Colon (tissue), 2 donors: Measurements from ENCODE around the gene GDAP1L1.

Experiments
- FAIRE-seq: peaks from 2 replicates; lab custom pipeline; 2012; peaks lifted over from hg19 to GRCh38; lab: Jason Lieb, UNC
- donor health status: control.
- donor health status: control.

GDAP1L1 gene

DNA sequence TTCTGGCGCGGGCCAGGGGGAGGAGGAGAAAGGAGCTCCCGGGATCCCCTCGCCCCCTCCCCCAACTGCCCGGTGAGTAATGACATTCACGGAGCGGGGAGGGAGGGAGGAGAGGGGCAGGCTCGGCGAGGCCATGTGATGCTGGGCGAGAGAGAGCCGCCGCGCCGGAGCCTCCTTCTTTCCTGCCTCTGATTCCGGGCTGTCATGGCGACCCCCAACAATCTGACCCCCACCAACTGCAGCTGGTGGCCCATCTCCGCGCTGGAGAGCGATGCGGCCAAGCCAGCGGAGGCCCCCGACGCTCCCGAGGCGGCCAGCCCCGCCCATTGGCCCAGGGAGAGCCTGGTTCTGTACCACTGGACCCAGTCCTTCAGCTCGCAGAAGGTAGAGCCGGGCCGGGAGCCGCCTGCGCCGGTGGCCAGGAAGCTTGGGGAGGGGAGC is at the start of gene GDAP1L1:
TSS of gene GDAP1L1 (plus strand) at position 178 of the 441 bp plus-strand sequence. CDS start at position 205, 27 bp downstream.
- no peak for FAIRE-seq

DNA sequence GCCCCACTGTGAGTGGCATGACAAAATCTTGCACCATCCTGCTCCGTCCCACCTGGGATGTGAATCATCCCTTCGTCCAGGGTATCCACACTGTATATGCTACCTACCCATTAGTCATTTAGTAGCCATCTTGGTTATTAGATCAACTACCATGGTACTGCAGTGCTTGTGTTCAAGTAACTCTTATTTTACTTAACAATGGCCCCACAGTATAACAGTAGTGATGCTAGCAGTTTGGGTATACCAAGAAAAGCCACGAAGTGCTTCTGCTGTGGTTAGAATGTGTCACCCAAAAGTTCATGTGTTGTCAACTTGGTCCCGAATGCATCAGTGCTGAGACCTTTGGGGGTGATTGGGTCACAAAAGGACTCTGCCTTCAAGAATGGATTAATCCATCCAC is 48.2 kb upstream of the GDAP1L1 start:
- no peak for FAIRE-seq

DNA sequence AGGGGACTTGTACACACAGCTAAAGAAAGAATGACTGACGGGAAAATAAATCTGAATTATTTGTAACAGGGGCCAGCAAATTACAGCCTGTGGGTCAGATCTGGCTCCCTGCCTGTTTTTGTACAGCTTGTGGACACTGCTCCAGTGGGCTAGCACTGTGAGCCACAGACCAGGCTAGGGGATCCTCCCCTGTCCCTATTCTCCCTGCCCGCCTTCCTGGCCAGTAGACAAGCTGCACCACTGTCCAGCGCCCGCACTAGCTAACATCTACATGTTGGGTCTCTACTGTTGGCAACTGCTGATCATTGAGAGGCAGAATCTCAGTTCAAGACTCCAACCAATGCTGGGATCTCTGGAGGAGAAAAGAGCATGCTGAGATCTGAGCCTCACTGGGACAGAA is 47.2 kb upstream of the GDAP1L1 start:
- FAIRE-seq: no peak

DNA sequence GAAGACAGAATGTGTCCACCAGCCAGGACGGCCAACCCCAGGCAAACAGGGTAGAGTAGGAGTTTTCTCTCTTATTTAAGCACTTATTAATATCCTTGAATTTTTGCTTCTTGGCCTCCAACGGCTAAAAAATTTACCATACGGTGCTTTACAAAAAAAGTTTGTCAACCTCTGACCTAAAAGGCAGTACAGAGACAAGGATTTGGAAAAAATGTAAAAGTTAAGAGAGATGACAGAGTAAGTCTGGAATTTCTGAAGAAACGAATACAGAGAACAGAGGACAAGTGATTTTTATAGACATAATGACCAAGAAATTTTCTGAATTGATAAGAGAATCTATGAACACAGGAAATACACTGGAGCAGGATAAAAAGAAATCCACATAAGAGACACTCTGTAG is 46.7 kb upstream of the GDAP1L1 start:
- FAIRE-seq: no peak

DNA sequence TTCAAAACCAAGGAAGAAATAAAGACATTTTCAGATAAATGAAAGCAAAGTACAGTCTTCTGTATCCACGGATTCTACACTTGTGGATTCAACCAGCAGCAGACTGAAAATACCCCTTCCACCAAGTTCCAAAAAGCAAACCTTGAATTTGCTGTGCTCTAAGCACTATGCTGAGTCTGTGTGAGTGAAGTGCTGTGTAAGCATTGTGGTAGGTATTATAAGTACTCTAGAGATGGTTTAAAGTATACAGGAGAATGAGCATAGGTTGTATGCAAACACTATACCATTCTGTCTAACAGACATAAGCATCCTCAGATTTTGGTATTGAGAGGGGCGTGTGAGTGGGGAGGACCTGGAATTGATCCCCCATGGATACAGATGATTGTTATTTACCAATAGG is 46.1 kb upstream of the GDAP1L1 start:
- FAIRE-seq: no peak

DNA sequence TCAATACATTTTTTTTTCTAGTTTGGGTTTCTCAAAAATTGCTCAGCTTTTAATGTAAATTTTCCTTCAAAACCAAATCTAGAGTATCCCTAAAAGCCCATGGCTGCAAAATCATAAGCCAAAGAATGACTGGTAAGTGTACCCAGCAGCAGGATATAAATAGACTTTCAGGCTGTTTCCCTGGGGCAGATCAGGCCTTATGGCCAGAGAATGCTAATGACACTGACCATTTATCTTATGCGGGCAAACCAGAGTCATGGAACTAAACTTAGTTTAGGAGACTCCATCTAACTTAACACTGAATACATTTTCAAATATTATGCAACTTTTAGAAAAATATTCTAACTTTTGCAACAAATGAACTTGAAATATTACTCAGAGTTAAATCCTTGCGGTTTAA is 43.9 kb upstream of the GDAP1L1 start:
- no peak for FAIRE-seq

DNA sequence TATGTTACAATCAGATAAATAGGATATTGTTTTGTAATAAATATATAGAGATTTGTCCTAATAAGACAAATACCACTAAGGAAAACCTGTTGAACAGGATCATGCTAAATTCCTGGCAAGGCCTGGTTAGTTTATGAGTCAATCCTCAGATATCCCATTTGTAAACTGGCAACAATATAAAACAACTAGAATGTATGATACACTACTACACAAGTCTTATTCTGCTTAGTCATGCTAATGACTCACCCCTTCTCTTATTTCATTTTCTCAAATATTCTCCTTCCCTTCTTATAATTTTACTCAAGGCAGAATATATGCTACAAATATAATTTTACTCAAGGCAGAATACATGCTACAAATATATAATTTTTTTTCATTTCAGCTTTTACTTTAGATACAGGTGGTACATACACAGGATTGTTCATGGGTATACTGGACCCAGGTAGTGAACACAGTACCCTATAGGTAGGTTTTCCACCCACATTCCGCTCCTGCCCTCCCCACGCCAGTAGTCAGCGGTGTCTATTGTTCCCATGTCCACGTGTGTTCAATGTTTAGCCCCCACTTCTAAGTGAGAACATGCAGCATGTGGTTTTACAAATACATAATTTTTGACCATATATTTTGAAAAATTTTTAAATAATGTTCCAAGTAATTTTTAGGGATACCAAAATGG is 42.8 kb upstream of the GDAP1L1 start:
- FAIRE-seq: no peak

DNA sequence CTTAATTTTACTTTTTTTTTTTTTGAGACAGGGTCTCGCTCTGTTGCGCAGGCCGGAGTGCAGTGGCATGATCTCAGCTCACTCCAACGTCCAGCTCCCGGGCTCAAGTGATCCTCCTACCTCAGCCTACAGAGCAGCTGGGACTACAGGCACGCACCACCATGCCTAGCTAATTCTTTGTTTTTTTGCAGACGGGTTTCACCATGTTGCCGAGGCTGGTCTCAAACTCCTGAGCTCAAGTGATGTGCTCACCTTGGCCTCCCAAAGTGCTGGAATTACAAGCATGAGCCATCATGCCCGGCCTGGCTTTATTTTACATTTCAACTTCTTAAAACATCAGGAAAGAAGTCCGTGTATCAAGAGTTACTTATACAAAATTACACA is 42.3 kb upstream of the GDAP1L1 start:
- no peak for FAIRE-seq

DNA sequence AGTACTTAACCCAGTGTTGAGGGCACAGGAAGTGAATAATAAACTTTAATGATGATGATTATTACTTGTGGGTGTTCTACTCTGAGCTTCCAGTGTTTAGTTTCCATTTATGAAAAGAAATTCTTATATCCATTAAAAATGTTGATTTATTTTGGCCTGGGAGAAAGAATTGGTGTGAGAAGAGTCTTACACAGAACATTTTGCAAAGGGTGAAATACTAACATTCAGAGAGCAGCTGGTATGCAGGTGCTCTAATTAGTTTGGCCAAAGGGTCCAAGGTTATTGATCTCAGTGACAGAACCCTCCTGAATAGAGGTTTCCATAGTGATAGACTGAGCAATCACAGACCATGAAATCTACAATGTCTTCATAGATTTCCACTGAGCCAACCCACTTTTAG is 41.0 kb upstream of the GDAP1L1 start:
- no peak for FAIRE-seq

DNA sequence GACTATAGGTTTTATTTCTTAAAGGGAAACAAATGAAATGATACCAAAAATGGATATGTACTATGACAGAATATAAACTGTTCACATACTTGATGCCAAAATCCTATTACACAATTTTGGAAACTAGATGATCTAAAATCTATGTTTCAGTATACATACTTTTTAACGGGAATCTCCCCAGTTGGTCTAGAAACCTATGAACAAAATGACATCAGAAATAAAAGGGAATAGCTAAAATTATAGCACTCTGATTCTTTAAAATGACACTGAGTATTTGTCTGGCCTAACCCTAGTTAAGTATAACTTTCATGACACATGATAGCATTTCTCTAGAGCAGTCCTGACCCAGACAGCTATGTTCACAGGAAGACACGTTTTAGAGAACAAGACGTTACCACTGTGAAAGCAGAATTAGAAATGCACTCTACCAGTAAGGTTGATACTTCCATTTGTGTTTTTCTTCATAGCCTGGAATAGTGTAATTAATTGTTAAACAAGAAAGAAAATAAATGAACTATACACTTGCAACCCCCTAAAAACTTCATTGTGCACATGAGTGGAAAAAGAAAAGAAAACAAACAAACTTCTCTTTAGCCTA is 39.9 kb upstream of the GDAP1L1 start:
- FAIRE-seq: no peak

DNA sequence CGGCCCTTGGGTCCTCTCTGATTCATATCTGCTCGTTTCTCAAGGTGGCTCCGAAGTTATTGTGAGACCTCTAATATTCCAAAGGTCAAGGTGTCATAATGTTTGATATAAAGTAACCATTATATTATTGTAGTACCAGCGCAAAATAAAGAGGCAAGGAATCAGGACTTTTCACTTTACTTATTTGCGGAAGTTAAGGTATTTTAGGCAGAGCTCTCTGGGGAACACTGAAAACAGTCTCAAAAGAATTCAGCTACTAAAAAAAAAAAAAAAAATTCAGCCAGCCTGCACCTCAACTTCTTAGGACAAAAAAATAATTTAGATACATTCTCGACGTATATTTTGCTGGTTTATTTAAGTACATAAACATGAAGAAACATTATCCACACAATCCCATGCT is 38.9 kb upstream of the GDAP1L1 start:
- no peak for FAIRE-seq

DNA sequence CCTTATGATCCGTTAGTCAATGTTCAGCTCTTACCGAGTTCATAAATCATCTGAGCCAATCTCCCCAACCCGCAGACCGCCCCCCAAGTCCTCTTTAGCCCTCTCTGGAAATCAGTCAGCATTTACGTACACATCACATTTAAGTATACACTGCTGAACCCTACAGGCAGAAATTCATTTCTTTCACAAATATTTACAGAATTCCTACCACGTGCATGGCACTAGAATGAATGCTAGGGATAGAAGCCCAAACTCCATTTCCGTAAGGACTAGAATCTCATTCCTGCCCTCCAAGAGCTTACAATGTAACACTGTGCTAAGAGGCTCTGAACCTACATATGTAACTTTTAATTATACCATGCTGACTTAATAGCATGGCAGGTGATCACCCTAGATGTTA is 38.3 kb upstream of the GDAP1L1 start:
- FAIRE-seq: no peak

DNA sequence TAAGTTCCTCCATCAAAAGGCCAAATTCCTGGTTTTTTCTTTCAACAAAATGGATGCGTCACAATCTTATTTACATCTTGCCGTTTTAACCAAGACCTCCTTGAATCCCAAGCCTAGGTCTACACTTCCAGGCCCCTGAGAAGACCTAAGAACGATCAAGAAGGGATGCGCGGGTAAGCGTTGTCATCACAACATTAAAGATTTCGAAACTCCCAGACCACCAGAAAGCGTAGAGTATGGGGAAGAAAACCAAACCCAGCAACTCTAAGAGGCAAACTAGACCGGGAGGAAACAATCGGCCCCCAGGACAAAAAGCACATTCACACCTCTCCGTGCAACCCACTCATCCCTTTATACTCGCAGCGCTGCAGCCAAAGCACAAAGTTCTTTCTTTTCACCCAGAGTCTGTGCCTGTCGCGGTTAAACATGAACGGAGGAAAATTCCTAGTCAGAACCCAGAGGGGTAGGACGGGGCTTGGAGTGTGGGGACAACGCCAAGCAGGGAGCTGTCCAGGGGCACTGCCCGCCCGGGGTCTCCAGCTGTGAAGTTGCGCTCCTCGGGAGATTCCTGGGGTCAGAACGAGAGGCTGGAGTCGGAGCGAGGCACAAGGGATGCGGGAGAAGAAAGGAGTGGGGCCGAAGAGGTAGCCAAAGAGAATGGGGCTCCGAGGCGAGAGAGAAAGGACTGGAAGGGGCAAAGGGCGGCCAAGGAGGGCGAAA is 37.3 kb upstream of the GDAP1L1 start:
- no peak for FAIRE-seq

DNA sequence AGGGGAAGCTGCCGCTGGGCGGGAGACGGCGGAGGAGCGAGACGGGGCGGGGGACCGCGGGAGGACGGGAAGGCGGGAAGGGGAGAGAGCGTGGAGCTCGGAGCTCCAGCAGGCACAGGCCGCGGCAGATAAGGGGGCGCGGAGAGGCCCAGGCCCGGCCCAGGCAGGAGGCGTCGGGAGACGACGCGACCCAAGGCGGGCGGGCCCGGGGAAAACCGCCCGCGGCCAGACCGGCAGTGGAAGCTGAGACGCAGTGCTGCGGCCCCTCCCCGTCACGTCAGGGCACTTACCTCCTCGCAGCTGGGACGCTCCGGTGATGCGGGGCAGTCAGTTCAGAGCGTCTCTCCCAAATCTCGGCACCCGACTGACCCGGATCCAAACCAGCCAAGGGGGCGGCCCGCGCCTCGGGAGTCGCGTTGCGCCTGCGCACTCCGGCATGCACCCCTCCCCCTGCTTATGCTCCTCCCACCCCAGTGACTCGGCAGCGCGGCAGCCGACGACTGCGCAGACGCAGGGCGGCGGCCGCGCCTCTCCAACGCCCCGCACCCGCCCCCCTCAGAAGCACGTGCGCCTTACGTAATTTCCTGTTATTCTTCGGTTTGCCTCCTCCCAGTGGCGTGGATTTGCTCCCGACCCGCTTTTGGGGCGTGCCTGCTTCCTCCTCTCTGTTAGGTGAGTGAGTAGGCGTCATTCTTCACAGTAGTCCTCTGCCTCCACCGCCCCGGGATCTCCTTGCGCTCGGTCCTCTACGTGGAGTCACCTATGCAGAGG is 36.5 kb upstream of the GDAP1L1 start, which contains the start of gene OSER1:
TSS of gene OSER1 (minus strand) at position 366 of the 771 bp plus-strand sequence. CDS start 3,814 bp downstream, outside the sequence.
- FAIRE-seq: no peak

DNA sequence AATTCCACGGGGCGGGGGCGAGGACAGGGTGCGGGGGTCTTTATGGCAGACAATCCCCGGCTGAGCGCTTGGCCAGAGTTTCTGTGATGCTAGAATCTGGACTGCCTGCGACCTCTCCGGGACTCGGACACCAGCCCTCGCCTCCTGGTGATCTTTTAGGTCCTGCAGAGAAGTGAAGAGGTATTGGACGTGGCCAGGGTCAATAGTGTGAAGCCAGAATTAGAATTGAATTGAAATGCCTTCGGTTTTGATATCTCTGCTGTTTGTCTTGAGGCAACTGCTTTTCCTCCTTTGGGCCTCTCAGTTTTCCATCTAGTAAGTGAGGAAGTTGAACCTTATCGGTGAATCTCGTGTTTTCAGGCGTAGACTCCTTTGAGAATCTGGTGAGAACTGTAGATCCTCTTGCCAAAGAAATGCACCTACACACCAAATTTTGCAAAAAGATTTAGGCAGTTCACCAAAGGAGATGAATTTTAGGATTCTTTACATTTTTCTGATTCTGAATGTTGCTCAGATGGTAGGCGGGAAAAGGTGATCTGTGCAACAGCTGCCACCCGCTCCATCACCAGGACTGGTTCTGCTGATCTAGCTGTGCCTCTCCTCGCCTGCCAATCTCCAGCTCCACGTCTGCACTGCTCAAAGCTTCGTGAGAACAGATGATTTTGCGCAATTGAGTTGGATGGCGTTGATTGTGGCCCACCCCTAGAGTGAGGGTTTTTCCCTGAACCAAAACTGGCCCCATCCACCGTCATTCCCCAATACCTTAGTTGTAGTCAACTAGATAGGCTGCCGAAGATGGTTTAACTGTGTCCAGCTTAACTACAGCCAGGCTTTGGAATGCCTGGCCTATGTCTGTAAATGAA is 35.7 kb upstream of the GDAP1L1 start:
- no peak for FAIRE-seq

DNA sequence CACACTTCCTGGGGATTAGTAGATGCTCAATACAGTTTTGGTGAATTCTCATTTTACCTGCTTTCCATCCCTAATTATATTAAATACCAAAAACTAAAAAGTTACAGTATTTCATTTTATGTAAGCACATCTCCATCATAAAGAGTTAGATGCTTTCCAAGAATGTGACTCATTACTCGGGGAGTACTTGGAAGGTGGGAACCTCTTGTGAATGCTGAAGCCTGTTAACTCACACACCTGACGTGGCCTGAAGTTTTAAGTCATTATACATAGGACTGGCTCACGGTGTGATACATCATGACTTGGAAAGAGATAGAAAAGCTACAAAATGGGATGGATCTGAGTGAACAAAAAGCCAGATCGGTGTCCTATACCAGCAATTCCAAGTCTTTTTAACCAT is 34.3 kb upstream of the GDAP1L1 start:
- FAIRE-seq: no peak

DNA sequence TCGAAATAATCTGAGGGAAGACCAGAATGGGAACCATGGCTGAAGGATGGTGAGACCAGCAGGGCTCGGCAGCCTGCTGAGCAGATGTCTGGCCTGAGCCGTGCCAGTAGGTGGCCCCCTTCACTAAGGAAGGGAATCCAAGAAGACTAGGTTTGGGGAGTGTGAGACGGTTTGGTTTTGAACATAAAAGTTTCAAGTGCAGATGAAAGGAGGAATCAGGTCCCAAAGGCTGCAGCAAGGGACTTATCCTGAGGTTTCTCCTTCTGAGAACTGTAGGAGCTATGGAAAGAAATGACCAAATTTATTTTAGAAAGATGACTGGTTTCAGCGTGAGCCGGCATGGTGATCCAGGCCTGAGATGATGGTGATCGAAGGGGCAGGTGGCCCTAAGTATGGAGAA is 32.0 kb upstream of the GDAP1L1 start:
- no peak for FAIRE-seq

DNA sequence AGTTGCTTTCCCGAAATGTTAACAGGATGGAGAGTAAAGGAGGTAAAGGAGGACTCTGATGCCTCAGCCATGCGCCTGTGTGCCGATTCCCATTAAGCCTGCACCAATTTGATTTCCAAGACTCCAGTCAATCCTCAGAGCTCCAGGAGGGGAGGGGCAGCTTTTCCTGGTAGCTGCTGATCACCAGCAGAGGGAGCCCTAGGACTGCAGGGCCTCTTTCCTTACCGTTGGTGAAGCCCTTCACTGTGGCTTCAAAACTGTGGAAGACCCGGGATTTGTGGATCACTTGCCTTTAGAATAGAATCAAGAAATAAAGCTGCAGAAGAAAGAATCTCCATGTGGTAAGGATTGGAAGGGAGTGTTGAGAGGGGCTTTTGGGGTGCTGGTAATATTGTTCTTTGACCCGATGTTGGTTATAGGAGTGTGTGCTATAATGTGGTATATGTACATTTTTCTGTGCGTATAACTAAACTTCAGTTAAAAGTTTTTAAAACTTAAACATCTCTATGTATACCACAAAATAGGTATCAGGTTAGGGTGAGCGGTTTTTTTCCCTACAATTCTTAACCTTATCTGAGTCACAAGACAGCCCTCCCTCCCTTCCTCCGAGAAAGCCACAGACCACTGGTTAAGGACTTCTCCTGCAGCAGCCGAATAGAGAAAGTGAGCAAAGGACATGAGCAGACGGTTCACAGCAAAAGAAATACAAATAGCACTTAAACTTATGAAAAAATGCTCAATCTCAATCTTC is 29.6 kb upstream of the GDAP1L1 start:
- FAIRE-seq: no peak

DNA sequence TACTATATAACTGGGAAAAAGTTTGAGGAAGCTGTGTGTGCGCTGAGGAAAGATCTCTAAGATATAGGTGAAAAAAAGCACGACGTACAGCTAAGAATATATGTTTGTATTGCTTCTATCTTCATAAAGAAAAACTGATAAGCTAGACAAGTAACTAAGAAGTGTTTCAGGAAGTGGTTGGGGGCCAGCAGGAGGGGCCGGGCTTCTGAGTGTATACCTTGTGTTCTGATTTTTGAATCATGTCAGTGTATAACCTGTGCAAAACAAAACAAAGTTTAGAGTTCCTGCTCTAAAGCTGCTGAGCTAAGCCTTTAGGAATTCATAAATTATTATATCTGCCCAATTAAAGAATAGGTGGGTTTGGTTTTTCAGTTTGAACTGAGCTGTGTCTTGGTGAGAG is 28.7 kb upstream of the GDAP1L1 start:
- FAIRE-seq: no peak

DNA sequence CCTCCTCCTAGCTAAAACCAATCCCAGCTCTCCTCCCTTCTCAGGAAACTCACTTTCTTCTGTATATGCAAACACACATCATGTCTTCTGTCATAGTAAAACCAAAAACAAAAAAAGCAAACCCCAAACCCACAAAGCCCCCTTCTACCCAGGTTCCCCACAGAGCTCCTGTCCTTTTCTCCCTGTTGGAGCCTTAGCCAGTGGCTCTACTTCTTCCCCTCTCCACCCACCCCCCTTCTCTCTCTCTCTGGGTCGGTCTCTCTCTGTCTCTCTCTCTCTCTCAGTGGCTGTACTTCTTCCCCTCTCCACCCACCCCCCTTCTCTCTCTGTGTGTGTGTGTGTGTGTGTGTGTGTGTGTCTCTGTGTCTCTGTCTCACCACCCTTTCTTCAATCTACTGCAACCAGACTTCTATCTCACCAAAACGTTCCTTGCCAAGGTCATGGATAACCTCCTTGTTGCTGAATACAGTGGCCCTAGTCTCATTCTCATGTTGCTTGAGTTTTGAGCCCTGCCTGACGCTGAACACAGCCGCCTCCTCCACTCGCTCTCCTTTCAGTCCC is 27.9 kb upstream of the GDAP1L1 start:
- FAIRE-seq: no peak

DNA sequence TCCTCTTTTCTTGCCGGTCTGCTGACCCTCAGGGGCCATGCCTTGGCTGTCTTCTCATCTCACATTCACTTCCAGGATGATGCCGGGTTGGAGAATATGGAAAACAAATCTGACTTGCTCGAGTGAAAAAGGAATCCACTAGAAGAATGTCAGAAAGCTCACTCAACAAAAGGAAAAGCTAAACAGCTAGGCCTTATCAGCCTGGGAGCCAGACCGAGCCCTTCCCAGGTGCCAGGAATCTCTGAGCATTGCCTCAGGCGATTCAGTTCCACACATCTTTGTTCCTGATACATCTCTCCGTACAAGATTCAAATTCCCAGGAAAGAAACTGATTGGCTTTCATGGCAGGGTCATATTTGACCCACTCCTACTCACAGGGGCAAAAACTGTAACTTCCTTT is 27.3 kb upstream of the GDAP1L1 start:
- no peak for FAIRE-seq
